ENCODE results near the gene TMEM132D. TPM values are rescaled to one million over a fixed set of nuclear protein-coding genes. Genes with fewer than 3 reads are reported as not detected.

TMEM132D gene
- total RNA-seq, 1 donor from 2014 or later = 1.6 TPM

DNA sequence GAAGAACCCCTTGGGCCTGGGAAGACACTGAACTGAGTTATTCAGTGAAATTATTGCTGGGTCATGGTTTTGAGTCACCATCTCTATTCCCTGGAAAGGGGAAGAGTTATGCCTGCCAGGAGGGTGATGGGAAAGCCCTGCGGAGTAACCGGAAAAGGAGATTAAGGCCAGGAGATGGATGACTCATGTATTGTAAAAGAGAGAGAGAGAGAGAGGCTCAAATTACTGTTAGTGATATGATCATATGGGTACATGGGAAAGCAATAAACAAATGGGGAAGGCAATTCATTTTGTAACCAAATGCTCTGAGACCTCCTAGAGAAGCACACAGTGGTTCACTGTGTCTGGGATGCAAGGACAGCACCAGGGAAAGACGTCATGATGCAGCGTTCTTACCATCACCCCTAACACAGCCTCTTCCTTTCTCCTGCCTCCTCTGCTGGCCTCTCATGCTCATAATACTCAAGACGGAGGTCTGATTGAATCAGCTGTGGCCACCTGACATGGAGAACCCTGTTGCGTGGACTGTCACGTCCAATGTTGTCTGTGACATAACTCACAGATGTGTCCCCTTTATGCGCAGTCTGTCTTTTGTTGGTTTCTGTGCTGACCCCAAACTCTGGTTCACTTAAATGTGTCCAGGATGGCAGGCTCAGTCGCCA, 243.7 kb downstream of the TMEM132D start:
- H3K9me3 ChIP-seq (ENCODE audit: control insufficient read depth in 3 of 3, low read length in 3 of 3) = no peaks in the 10 kb centered on the region
- no peak overlapping the region for H3K27ac ChIP-seq (ENCODE audit: low read depth, low read length)
- H3K9ac ChIP-seq (ENCODE audit: low read depth in 1 of 3, low read length in 3 of 3) = no peak overlapping the region
- no peak overlapping the region for H3K4me3 ChIP-seq (ENCODE audit: low read length in 3 of 3)
- H3K4me1 ChIP-seq (ENCODE audit: control insufficient read depth in 3 of 3, insufficient read depth in 3 of 3, low read length in 3 of 3) = no peaks in the 10 kb centered on the region
- H3K36me3 ChIP-seq (ENCODE audit: control insufficient read depth in 3 of 3, insufficient read depth in 3 of 3, low read length in 3 of 3) = no peaks in the 10 kb centered on the region
- no peaks in the 10 kb centered on the region for H3K27me3 ChIP-seq (ENCODE audit: control insufficient read depth in 3 of 3, insufficient read depth in 3 of 3, low read length in 3 of 3)

DNA sequence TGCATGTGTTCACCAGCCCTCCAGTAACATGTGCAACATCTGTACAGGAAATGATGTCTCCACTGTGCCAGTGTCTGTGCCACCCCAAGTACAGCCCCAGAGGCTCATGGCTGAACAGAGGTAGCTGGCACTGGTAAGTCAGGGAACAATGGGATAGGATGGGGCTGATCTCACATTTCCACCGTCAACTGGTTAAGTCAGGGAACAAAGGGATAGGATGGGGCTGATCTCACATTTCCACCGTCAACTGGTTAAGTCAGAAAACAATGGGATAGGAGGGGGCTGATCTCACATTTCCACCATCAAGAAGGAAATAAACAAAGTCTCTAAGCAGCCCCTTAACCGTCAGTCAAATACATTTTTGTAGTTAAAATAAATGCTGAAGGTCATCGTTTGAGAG, 246.6 kb downstream of the TMEM132D start:
- Histone ChIP-seq H3K9ac (ENCODE audit: low read depth in 1 of 3, low read length in 3 of 3) (no peak overlapping the region), H3K27me3 (ENCODE audit: control insufficient read depth in 3 of 3, insufficient read depth in 3 of 3, low read length in 3 of 3) (no peaks in the 10 kb centered on the region), H3K27ac (ENCODE audit: low read depth, low read length) (no peak overlapping the region)

DNA sequence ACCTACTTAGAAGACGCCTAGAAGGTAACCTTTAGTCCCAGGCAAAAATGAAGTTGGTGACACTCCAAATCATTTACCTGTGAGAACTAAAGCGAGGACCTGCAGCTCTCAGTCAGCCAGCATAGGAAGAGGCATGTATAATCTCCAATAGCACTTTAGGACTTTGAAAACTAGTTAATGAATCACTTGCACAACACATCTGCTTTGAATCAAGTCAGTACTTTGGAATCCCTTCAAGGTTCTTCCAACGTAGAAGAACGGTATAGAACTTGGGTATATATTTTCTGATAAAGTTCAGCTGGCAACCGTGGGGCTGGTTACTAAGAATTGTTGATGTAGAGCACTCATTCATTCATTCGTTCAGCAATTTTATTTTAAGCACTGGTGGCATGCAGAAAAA, 251.9 kb downstream of the TMEM132D start:
- H3K9ac ChIP-seq (ENCODE audit: low read depth in 1 of 3, low read length in 3 of 3) = no peak overlapping the region
- no peak overlapping the region for H3K27ac ChIP-seq (ENCODE audit: low read depth, low read length)
- no peaks in the 10 kb centered on the region for H3K27me3 ChIP-seq (ENCODE audit: control insufficient read depth in 3 of 3, insufficient read depth in 3 of 3, low read length in 3 of 3)
- no peaks in the 10 kb centered on the region for H3K4me1 ChIP-seq (ENCODE audit: control insufficient read depth in 3 of 3, insufficient read depth in 3 of 3, low read length in 3 of 3)
- H3K9me3 ChIP-seq (ENCODE audit: control insufficient read depth in 3 of 3, low read length in 3 of 3) = peaks cover 0 to 4% (median 0%) of the 10 kb centered on the region in 3 donors
- no peaks in the 10 kb centered on the region for H3K36me3 ChIP-seq (ENCODE audit: control insufficient read depth in 3 of 3, insufficient read depth in 3 of 3, low read length in 3 of 3)
- H3K4me3 ChIP-seq (ENCODE audit: low read length in 3 of 3) = no peak overlapping the region

More for the DNA sequence above, 246.6 kb downstream of the TMEM132D start:
- no peaks in the 10 kb centered on the region for H3K36me3 ChIP-seq (ENCODE audit: control insufficient read depth in 3 of 3, insufficient read depth in 3 of 3, low read length in 3 of 3)
- peaks cover 0 to 4% (median 0%) of the 10 kb centered on the region in 3 donors for H3K9me3 ChIP-seq (ENCODE audit: control insufficient read depth in 3 of 3, low read length in 3 of 3)
- H3K4me1 ChIP-seq (ENCODE audit: control insufficient read depth in 3 of 3, insufficient read depth in 3 of 3, low read length in 3 of 3) = no peaks in the 10 kb centered on the region
- no peak overlapping the region for H3K4me3 ChIP-seq (ENCODE audit: low read length in 3 of 3)

DNA sequence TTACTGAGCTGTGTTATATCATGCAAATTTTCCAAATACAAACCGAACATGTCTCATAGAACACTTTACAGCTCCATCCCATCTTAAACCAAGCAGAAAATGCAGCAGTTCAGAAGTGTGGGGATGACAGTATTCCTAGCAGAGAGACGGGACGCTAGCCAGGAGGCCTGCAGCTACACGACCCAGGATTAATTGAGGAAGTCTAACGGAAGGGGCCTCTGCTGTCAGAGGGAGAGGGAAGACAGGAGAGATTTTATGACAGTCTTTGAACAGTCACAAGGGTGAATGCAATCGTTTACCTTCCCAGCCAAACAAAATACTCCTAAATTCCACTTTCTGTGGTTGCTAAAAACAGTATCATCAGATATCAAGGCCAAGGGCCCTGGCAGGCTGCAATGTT, 261.9 kb downstream of the TMEM132D start:
- no peaks in the 10 kb centered on the region for H3K36me3 ChIP-seq (ENCODE audit: control insufficient read depth in 3 of 3, insufficient read depth in 3 of 3, low read length in 3 of 3)
- H3K27ac ChIP-seq (ENCODE audit: low read depth, low read length) = no peak overlapping the region
- H3K27me3 ChIP-seq (ENCODE audit: control insufficient read depth in 3 of 3, insufficient read depth in 3 of 3, low read length in 3 of 3) = no peaks in the 10 kb centered on the region
- no peaks in the 10 kb centered on the region for H3K4me1 ChIP-seq (ENCODE audit: control insufficient read depth in 3 of 3, insufficient read depth in 3 of 3, low read length in 3 of 3)
- no peaks in the 10 kb centered on the region for H3K9me3 ChIP-seq (ENCODE audit: control insufficient read depth in 3 of 3, low read length in 3 of 3)
- H3K4me3 ChIP-seq (ENCODE audit: low read length in 3 of 3) = no peak overlapping the region
- no peak overlapping the region for H3K9ac ChIP-seq (ENCODE audit: low read depth in 1 of 3, low read length in 3 of 3)

DNA sequence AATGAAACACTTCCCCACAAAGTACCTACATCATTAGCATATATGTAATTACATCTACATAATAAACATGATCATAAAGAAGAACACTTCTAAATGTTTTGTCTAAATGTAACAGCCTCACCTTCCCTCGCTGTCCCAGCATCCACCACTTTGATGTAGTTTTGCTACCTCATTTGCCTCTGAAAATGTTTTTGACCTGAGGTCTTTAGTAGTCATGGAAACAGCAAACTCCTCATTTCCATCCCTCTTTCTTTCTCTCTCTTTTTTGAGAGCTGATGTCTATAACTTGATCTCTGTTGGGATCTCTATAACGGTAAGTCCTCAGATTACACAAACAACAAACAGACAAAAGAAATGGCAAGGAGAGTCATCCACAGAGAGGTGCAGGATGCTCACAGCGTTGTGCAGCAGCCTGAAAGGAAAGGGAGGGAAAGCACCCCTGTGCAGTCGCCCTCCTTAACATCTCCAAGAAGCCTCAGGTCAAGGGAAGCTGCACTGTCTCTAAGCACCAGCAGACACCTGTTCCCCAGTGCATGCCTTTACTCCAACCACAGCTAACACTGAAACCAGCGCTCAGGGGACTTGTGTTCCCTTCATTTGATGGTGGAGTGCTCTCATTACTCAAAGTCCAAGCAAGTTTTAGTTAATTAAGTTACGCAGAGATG, 268.7 kb downstream of the TMEM132D start:
- H3K4me1 ChIP-seq (ENCODE audit: control insufficient read depth in 3 of 3, insufficient read depth in 3 of 3, low read length in 3 of 3) = no peaks in the 10 kb centered on the region
- H3K36me3 ChIP-seq (ENCODE audit: control insufficient read depth in 3 of 3, insufficient read depth in 3 of 3, low read length in 3 of 3) = no peaks in the 10 kb centered on the region
- H3K9me3 ChIP-seq (ENCODE audit: control insufficient read depth in 3 of 3, low read length in 3 of 3) = no peaks in the 10 kb centered on the region
- no peak overlapping the region for H3K4me3 ChIP-seq (ENCODE audit: low read length in 3 of 3)
- H3K27me3 ChIP-seq (ENCODE audit: control insufficient read depth in 3 of 3, insufficient read depth in 3 of 3, low read length in 3 of 3) = peaks cover 0 to 2% (median 0%) of the 10 kb centered on the region in 3 donors
- H3K9ac ChIP-seq (ENCODE audit: low read depth in 1 of 3, low read length in 3 of 3) = no peak overlapping the region
- H3K27ac ChIP-seq (ENCODE audit: low read depth, low read length) = no peak overlapping the region

DNA sequence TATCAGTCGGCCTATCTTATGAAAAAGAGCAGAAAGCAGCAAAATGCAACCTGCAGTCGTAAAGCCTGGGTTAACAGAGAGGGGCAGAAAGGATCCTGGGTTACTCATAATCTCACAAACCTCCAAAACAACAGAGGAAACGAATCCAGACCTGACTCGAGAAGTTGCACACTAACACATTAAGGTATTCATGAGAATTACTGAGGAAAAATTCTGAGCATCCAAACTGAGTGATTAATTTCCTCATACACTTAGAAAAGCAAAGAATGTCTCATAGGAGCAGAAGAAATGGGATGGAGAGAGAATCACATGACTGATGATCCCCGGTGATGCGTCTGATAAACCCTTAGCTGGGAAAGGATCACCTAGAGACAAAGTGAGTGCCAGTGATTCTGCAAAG, 272.5 kb downstream of the TMEM132D start:
- no peaks in the 10 kb centered on the region for H3K4me1 ChIP-seq (ENCODE audit: control insufficient read depth in 3 of 3, insufficient read depth in 3 of 3, low read length in 3 of 3)
- H3K27ac ChIP-seq (ENCODE audit: low read depth, low read length) = no peak overlapping the region
- peaks cover 0 to 2% (median 0%) of the 10 kb centered on the region in 3 donors for H3K27me3 ChIP-seq (ENCODE audit: control insufficient read depth in 3 of 3, insufficient read depth in 3 of 3, low read length in 3 of 3)
- H3K36me3 ChIP-seq (ENCODE audit: control insufficient read depth in 3 of 3, insufficient read depth in 3 of 3, low read length in 3 of 3) = no peaks in the 10 kb centered on the region
- H3K4me3 ChIP-seq (ENCODE audit: low read length in 3 of 3) = no peak overlapping the region
- no peaks in the 10 kb centered on the region for H3K9me3 ChIP-seq (ENCODE audit: control insufficient read depth in 3 of 3, low read length in 3 of 3)
- H3K9ac ChIP-seq (ENCODE audit: low read depth in 1 of 3, low read length in 3 of 3) = no peak overlapping the region

DNA sequence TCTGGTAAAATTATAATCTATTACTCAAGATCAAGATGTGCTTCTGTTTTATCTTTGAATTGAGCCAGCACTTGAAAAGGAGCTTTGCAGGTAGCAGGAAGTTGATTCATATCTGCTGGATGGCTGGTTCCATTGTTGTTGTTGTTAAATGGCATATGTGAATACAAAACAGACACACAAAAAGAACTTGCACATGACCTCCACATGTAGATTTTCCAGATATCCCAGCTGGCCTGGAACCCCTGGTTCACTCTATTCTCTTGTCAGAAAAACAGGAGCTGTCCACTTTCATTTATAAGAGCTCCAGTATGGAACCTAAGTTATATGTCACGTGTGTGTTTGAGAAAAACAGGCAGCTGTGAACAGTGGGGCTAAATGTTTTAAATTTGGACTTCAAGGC, 273.9 kb downstream of the TMEM132D start:
- Histone ChIP-seq H3K9ac (ENCODE audit: low read depth in 1 of 3, low read length in 3 of 3) (no peak overlapping the region), H3K27me3 (ENCODE audit: control insufficient read depth in 3 of 3, insufficient read depth in 3 of 3, low read length in 3 of 3) (peaks cover 0 to 2% (median 0%) of the 10 kb centered on the region in 3 donors), H3K4me1 (ENCODE audit: control insufficient read depth in 3 of 3, insufficient read depth in 3 of 3, low read length in 3 of 3) (no peaks in the 10 kb centered on the region), H3K4me3 (ENCODE audit: low read length in 3 of 3) (no peak overlapping the region), H3K36me3 (ENCODE audit: control insufficient read depth in 3 of 3, insufficient read depth in 3 of 3, low read length in 3 of 3) (no peaks in the 10 kb centered on the region), H3K27ac (ENCODE audit: low read depth, low read length) (no peak overlapping the region), H3K9me3 (ENCODE audit: control insufficient read depth in 3 of 3, low read length in 3 of 3) (no peaks in the 10 kb centered on the region)

DNA sequence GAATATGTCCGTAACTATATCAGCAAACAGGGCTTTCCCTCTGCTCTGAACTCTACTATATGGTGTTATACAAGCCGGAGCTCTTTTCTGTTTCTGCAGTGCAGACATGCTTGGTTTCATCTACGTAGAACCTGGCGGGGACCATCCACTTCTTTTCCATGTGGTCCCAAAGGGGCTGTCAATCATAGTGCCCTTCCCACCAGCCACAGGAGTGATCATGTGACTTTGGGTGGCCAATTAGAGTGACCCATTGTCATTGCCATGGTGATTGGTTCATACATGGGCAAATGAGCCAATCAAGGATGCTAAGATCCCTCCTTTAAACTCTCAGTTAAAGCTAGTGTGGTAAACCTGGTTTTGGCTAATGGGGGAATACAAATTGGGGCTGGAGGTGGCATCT, 281.3 kb downstream of the TMEM132D start:
- no peak overlapping the region for H3K9ac ChIP-seq (ENCODE audit: low read depth in 1 of 3, low read length in 3 of 3)
- no peaks in the 10 kb centered on the region for H3K4me1 ChIP-seq (ENCODE audit: control insufficient read depth in 3 of 3, insufficient read depth in 3 of 3, low read length in 3 of 3)
- no peak overlapping the region for H3K27ac ChIP-seq (ENCODE audit: low read depth, low read length)
- no peak overlapping the region for H3K4me3 ChIP-seq (ENCODE audit: low read length in 3 of 3)
- peaks cover 2 to 9% (median 2%) of the 10 kb centered on the region in 3 donors for H3K9me3 ChIP-seq (ENCODE audit: control insufficient read depth in 3 of 3, low read length in 3 of 3)
- H3K36me3 ChIP-seq (ENCODE audit: control insufficient read depth in 3 of 3, insufficient read depth in 3 of 3, low read length in 3 of 3) = no peaks in the 10 kb centered on the region
- H3K27me3 ChIP-seq (ENCODE audit: control insufficient read depth in 3 of 3, insufficient read depth in 3 of 3, low read length in 3 of 3) = no peaks in the 10 kb centered on the region

DNA sequence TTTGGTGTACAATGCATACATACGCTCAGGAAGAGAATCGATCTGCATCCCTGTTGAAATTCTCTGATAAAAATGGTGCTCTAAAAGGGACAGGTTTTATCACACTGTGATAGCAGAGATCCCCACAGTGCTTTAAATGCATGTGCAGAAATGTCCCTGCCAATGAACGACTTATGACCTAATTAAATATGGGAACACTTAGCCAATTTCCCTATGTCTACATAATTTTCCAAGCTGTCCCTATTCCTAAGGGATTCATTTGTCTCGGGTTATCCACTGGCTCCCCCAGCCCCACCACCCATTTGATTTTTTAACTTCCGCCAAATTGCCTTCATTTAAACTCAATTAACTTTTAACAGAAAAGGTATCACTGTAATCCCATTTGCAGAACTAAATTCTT, 284.6 kb downstream of the TMEM132D start:
- H3K9ac ChIP-seq (ENCODE audit: low read depth in 1 of 3, low read length in 3 of 3) = no peak overlapping the region
- no peaks in the 10 kb centered on the region for H3K4me1 ChIP-seq (ENCODE audit: control insufficient read depth in 3 of 3, insufficient read depth in 3 of 3, low read length in 3 of 3)
- H3K27ac ChIP-seq (ENCODE audit: low read depth, low read length) = no peak overlapping the region
- H3K27me3 ChIP-seq (ENCODE audit: control insufficient read depth in 3 of 3, insufficient read depth in 3 of 3, low read length in 3 of 3) = no peaks in the 10 kb centered on the region
- H3K36me3 ChIP-seq (ENCODE audit: control insufficient read depth in 3 of 3, insufficient read depth in 3 of 3, low read length in 3 of 3) = no peaks in the 10 kb centered on the region
- peaks cover 2 to 9% (median 2%) of the 10 kb centered on the region in 3 donors for H3K9me3 ChIP-seq (ENCODE audit: control insufficient read depth in 3 of 3, low read length in 3 of 3)
- no peak overlapping the region for H3K4me3 ChIP-seq (ENCODE audit: low read length in 3 of 3)

DNA sequence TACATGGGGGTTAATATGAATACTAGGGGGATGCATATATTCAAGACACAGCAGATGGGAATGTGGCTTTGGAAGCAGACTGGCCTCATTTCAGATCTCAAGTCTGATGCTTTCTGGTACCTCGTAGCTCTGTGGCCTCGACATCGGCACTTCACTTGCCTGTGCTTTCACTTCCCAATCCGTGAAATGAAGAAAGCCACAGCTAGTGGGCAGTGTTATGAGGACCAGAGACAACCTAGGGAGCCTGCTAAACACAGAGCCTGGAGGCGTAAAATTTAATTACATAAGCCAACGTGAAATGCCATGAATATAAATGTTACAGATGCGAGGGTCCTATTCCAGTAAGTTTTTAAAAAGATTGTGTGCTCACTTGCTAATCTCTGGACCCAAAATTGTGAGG, 286.0 kb downstream of the TMEM132D start:
- H3K9me3 ChIP-seq (ENCODE audit: control insufficient read depth in 3 of 3, low read length in 3 of 3) = peaks cover 2 to 9% (median 2%) of the 10 kb centered on the region in 3 donors

More for the DNA sequence above, 286.0 kb downstream of the TMEM132D start:
- Histone ChIP-seq H3K27me3 (ENCODE audit: control insufficient read depth in 3 of 3, insufficient read depth in 3 of 3, low read length in 3 of 3) (no peaks in the 10 kb centered on the region), H3K4me3 (ENCODE audit: low read length in 3 of 3) (no peak overlapping the region), H3K4me1 (ENCODE audit: control insufficient read depth in 3 of 3, insufficient read depth in 3 of 3, low read length in 3 of 3) (no peaks in the 10 kb centered on the region), H3K36me3 (ENCODE audit: control insufficient read depth in 3 of 3, insufficient read depth in 3 of 3, low read length in 3 of 3) (no peaks in the 10 kb centered on the region), H3K27ac (ENCODE audit: low read depth, low read length) (no peak overlapping the region), H3K9ac (ENCODE audit: low read depth in 1 of 3, low read length in 3 of 3) (no peak overlapping the region)
